ENCODE measurements around the gene USP15.

USP15 gene

GRCh38 chr12:62370189-62370588 lies 110.0 kb downstream of the USP15 start:
- H3K4me3 ChIP-seq (ENCODE audit: low read length) = no peak overlapping the region
- DNase-seq (ENCODE audit: low read depth) = no peak
- TF ChIP-seq CTCF (conservative IDR thresholded peaks at IDR 0.05; ENCODE audit: low read length) = no peak

GRCh38 chr12:62371661-62372060 lies 111.5 kb downstream of the USP15 start:
- DNase-seq (ENCODE audit: low read depth) = no peak
- H3K4me3 ChIP-seq (ENCODE audit: low read length) = no peak overlapping the region
- TF ChIP-seq CTCF (conservative IDR thresholded peaks at IDR 0.05; ENCODE audit: low read length) = no peak

GRCh38 chr12:62372134-62372533 lies 111.9 kb downstream of the USP15 start:
- no peak overlapping the region for H3K4me3 ChIP-seq (ENCODE audit: low read length)
- no peak for TF ChIP-seq CTCF (conservative IDR thresholded peaks at IDR 0.05; ENCODE audit: low read length)
- no peak for DNase-seq (ENCODE audit: low read depth)

GRCh38 chr12:62372825-62373224 lies 112.6 kb downstream of the USP15 start:
- H3K4me3 ChIP-seq (ENCODE audit: low read length) = no peak overlapping the region
- no peak for DNase-seq (ENCODE audit: low read depth)
- TF ChIP-seq CTCF (conservative IDR thresholded peaks at IDR 0.05; ENCODE audit: low read length) = no peak

- no peak overlapping the region for H3K4me3 ChIP-seq (ENCODE audit: low read length)
- TF ChIP-seq CTCF (conservative IDR thresholded peaks at IDR 0.05; ENCODE audit: low read length) = no peak
- DNase-seq (ENCODE audit: low read depth) = no peak
These were observed 115.4 kb downstream of the USP15 start for GRCh38 chr12:62375603-62376002.

- no peak for TF ChIP-seq CTCF (conservative IDR thresholded peaks at IDR 0.05; ENCODE audit: low read length)
- H3K4me3 ChIP-seq (ENCODE audit: low read length) = no peak overlapping the region
- DNase-seq (ENCODE audit: low read depth) = peak; percentile 63
These were observed 119.0 kb downstream of the USP15 start for GRCh38 chr12:62379026-62379722.

- DNase-seq (ENCODE audit: low read depth) = no peak
- no peak for TF ChIP-seq CTCF (conservative IDR thresholded peaks at IDR 0.05; ENCODE audit: low read length)
- H3K4me3 ChIP-seq (ENCODE audit: low read length) = no peak overlapping the region
These were observed 119.5 kb downstream of the USP15 start for GRCh38 chr12:62379723-62380045.
